Mesenchymal stem cell (in vitro differentiated cells and primary cell): Measurements from ENCODE around the gene CELF2.

Experiments
- DNase-seq: peaks from one replicate; pipeline ENCODE4 v3.0.0-alpha.2; 2013
- H2AFZ ChIP-seq: one replicate; pipeline ENCODE4 v1.6.1; 2013; ENCODE audit warnings: low read depth, mild to moderate bottlenecking, control low read depth, inconsistent platforms, low read length, moderate library complexity
- H2AK5ac ChIP-seq: 2 replicates; pipeline ENCODE4 v1.6.1; 2013; ENCODE audit warnings: low read length, moderate library complexity, mild to moderate bottlenecking, inconsistent platforms; ENCODE audit not compliant: severe bottlenecking
- H2BK120ac ChIP-seq: one replicate; pipeline ENCODE4 v1.6.1; 2013; ENCODE audit warnings: low read depth, mild to moderate bottlenecking, inconsistent platforms, low read length, moderate library complexity
- H2BK12ac ChIP-seq, 2 experiments: one replicate each; pipeline ENCODE4 v1.6.1; 2013; ENCODE audit warnings: inconsistent platforms in 2 of 2, low read length in 2 of 2, mild to moderate bottlenecking in 2 of 2, moderate library complexity in 2 of 2, control low read depth in 1 of 2
- H2BK15ac ChIP-seq: one replicate; pipeline ENCODE4 v1.6.1; 2013; ENCODE audit warnings: mild to moderate bottlenecking, low read depth, inconsistent platforms; ENCODE audit not compliant: poor library complexity, severe bottlenecking
- H2BK5ac ChIP-seq: 2 replicates; pipeline ENCODE4 v1.6.1; 2013; ENCODE audit warnings: low read depth, mild to moderate bottlenecking, low read length, control low read depth, inconsistent platforms; ENCODE audit not compliant: poor library complexity, severe bottlenecking
- H3K14ac ChIP-seq, 2 experiments: one replicate each; pipeline ENCODE4 v1.6.1; 2013; ENCODE audit warnings: inconsistent platforms in 2 of 2, low read length in 2 of 2, control low read depth in 1 of 2, mild to moderate bottlenecking in 1 of 2, moderate library complexity in 1 of 2
- H3K18ac ChIP-seq, 2 experiments: one replicate each; pipeline ENCODE4 v1.6.1; 2013; ENCODE audit warnings: inconsistent platforms in 2 of 2, low read length in 2 of 2, control low read depth in 1 of 2, low read depth in 1 of 2, mild to moderate bottlenecking in 1 of 2
- H3K23ac ChIP-seq, 2 experiments: one replicate each; pipeline ENCODE4 v1.6.1; 2013; ENCODE audit warnings: inconsistent platforms in 2 of 2, low read length in 2 of 2, mild to moderate bottlenecking in 2 of 2, moderate library complexity in 2 of 2, control low read depth in 1 of 2
- H3K27ac ChIP-seq: 2 replicates; pipeline ENCODE4 v1.5.1; 2013; ENCODE audit warnings: mild to moderate bottlenecking, moderate library complexity, low read length, control low read depth, inconsistent platforms; ENCODE audit not compliant: poor library complexity, severe bottlenecking
- H3K27me3 ChIP-seq, 2 experiments: 2 replicates each; pipeline versions ENCODE4 v1.6.1 to v1.7.0; 2013; ENCODE audit warnings: low read length in 2 of 2, mild to moderate bottlenecking in 2 of 2, moderate library complexity in 2 of 2, control low read depth in 1 of 2, inconsistent platforms in 1 of 2; ENCODE audit not compliant: control insufficient read depth in 1 of 2, insufficient read depth in 1 of 2
- H3K36me3 ChIP-seq, 2 experiments: 2 replicates each; pipeline versions ENCODE4 v1.6.1 to v1.7.0; 2013; ENCODE audit warnings: low read length in 2 of 2, control low read depth in 1 of 2, inconsistent platforms in 1 of 2, low read depth in 1 of 2, mild to moderate bottlenecking in 1 of 2; ENCODE audit not compliant: insufficient read depth in 2 of 2, control insufficient read depth in 1 of 2
- H3K4ac ChIP-seq, 2 experiments: one replicate each; pipeline ENCODE4 v1.6.1; 2013; ENCODE audit warnings: inconsistent platforms in 2 of 2, low read length in 2 of 2, mild to moderate bottlenecking in 2 of 2, moderate library complexity in 2 of 2, control low read depth in 1 of 2, low read depth in 1 of 2
- H3K4me1 ChIP-seq: 2 replicates; pipeline ENCODE4 v1.6.1; 2013; ENCODE audit warnings: low read depth, low read length, control low read depth; ENCODE audit not compliant: control insufficient read depth, insufficient read depth
- H3K4me2 ChIP-seq: 2 replicates; pipeline ENCODE4 v1.6.1; 2013; ENCODE audit warnings: low read length, mild to moderate bottlenecking, inconsistent platforms; ENCODE audit not compliant: poor library complexity, severe bottlenecking
- H3K4me3 ChIP-seq, 2 experiments: 2 replicates each; pipeline versions ENCODE4 v1.5.1 to v1.7.0; 2013; ENCODE audit warnings: low read length in 2 of 2, mild to moderate bottlenecking in 2 of 2, control low read depth in 1 of 2, low read depth in 1 of 2; ENCODE audit not compliant: insufficient read depth in 1 of 2
- H3K79me1 ChIP-seq: replicated peaks from 2 replicates; pipeline ENCODE4 v1.6.1; 2013; ENCODE audit warnings: mild to moderate bottlenecking, control low read depth, low read length, inconsistent platforms; ENCODE audit not compliant: poor library complexity, severe bottlenecking
- H3K9ac ChIP-seq: 2 replicates; pipeline ENCODE4 v1.7.0; 2013; ENCODE audit warnings: mild to moderate bottlenecking, low read length, moderate library complexity
- H3K9me3 ChIP-seq: 2 replicates; pipeline ENCODE4 v1.7.0; 2013; ENCODE audit warnings: mild to moderate bottlenecking, low read length; ENCODE audit not compliant: control insufficient read depth
- H4K8ac ChIP-seq: one replicate; pipeline ENCODE4 v1.6.1; 2013; ENCODE audit warnings: inconsistent platforms, mild to moderate bottlenecking, low read length, moderate library complexity
- H4K91ac ChIP-seq: one replicate; pipeline ENCODE4 v1.6.1; 2013; ENCODE audit warnings: mild to moderate bottlenecking, low read length, inconsistent platforms
- WGBS: methylation state at CpG from one replicate; pipeline ENCODE4 v1.1.7; 2013; ENCODE audit warnings: mixed read lengths; 5-methylcytosine and 5-hydroxymethylcytosine counted together

The CELF2 gene

DNA sequence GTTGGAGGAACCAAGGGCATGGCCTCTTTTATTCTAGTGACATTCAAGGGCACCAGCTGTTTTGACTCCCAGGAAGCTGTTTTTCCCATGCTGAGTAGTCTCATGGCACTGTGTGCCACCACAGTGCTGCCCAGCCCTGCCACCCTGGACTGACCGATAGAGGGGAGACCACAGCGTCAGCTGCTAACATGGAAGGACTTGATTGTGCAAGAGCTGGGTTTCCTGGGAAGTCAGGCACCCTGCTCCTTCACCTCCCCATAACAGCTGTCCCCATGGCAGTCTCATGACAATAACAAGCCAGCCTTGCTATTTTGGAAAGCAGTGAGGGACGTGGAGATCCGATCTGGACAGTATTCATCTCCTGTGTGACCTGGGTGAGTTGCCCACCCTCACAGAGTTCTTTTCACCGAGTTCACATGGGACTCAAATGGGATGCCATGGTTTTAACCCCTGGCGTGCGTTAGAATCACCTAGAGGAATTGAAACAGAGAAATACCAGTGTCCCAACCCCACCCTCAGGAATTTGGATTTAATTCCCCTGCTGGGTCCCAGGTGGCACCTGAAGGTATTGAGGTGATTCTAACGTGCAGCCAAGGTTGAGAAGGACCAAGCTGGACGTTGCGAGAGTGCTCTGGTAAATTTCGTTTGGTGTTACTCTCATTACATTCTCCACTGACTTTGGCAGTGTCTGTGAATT, 174.8 kb downstream of the CELF2 start:
- H3K79me1 ChIP-seq: peaks cover 26% of the 10 kb centered on the region
- no peaks in the 10 kb centered on the region for H3K9me3 ChIP-seq
- H3K23ac ChIP-seq: no peak overlapping the region
- no peak overlapping the region for H2AFZ ChIP-seq
- no peak overlapping the region for H3K18ac ChIP-seq
- no peak overlapping the region for H2BK120ac ChIP-seq
- no peaks in the 10 kb centered on the region for H3K4me1 ChIP-seq
- H2BK15ac ChIP-seq: no peak overlapping the region
- no peak overlapping the region for H4K8ac ChIP-seq
- H3K4me3 ChIP-seq: no peak overlapping the region
- H2BK5ac ChIP-seq: no peak overlapping the region
- no peak for DNase-seq
- no peak overlapping the region for H2BK12ac ChIP-seq
- no peak overlapping the region for H3K27ac ChIP-seq
- H3K27me3 ChIP-seq: no peaks in the 10 kb centered on the region
- WGBS: 75% methylated on average over 11 of the region's 11 CpGs
- H3K4me2 ChIP-seq: no peak overlapping the region
- peaks cover 7 to 38% of the 10 kb centered on the region in 2 experiments for H3K36me3 ChIP-seq
- no peak overlapping the region for H2AK5ac ChIP-seq
- H4K91ac ChIP-seq: no peak overlapping the region
- H3K14ac ChIP-seq: no peak overlapping the region
- no peak overlapping the region for H3K4ac ChIP-seq
- no peak overlapping the region for H3K9ac ChIP-seq

- Histone ChIP-seq H3K4me3 (no peak overlapping the region), H3K27me3 (no peaks in the 10 kb centered on the region), H3K23ac (no peak overlapping the region), H2BK120ac (no peak overlapping the region), H4K8ac (no peak overlapping the region), H3K9me3 (no peaks in the 10 kb centered on the region), H3K4ac (no peak overlapping the region), H3K79me1 (peaks cover 26% of the 10 kb centered on the region), H3K4me2 (no peak overlapping the region), H3K14ac (no peak overlapping the region), H3K27ac (no peak overlapping the region), H2BK5ac (no peak overlapping the region), H4K91ac (no peak overlapping the region), H2AK5ac (no peak overlapping the region), H2AFZ (no peak overlapping the region), H3K36me3 (peaks cover 7 to 35% of the 10 kb centered on the region in 2 experiments), H3K18ac (no peak overlapping the region), H2BK12ac (no peak overlapping the region), H2BK15ac (no peak overlapping the region), H3K9ac (no peak overlapping the region), H3K4me1 (no peaks in the 10 kb centered on the region)
- peak; percentile 8 for DNase-seq
- WGBS: 86% methylated on average over 7 of the region's 7 CpGs
Observed at GRCh38 chr10:11193001-11193551, 175.4 kb downstream of the CELF2 start.

DNA sequence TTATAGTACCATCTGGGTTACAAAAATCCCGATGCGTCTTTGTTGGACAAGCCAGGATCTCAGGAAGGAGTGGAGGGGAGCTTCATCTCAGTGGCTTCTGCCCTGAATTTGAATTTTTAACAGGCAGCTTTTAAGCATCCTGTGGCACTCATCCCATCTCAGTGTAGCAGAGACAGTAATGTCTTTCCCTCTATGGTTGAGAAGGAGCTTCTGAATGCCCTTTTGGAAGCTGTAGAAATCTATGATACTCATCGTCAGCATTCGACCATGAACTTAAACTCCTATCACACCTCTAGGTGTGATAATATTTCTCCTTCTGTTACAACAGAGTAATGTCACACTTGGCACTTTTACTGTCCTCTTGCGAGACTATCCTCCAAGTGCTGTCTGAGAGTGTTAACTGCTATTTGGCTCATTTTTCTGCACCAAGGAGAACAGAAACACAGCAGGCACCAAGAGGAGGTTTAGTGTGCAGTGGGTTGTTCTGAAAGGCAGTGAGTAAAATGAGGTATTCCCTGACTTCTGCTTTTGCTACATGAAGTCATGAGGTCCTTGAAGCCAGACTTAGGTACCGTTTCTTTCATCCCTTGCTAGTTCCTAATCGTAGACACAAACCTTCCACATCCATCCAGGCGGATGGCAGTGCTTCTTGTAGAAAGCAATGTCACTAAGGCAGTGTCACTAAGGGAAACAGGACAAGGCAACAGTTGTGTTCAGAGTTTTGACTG, 177.4 kb downstream of the CELF2 start:
- Histone ChIP-seq H2BK12ac (no peak overlapping the region), H4K91ac (no peak overlapping the region), H3K4me1 (no peaks in the 10 kb centered on the region), H3K9me3 (no peaks in the 10 kb centered on the region), H3K4me2 (no peak overlapping the region), H3K4ac (no peak overlapping the region), H2AK5ac (no peak overlapping the region), H3K4me3 (no peak overlapping the region), H3K14ac (no peak overlapping the region), H4K8ac (no peak overlapping the region), H2BK15ac (no peak overlapping the region), H3K18ac (no peak overlapping the region), H2BK5ac (no peak overlapping the region), H2AFZ (no peak overlapping the region), H3K27ac (no peak overlapping the region), H3K27me3 (no peaks in the 10 kb centered on the region), H3K36me3 (peaks cover 7 to 30% of the 10 kb centered on the region in 2 experiments), H3K79me1 (peaks cover 30% of the 10 kb centered on the region), H3K23ac (no peak overlapping the region), H3K9ac (no peak overlapping the region), H2BK120ac (no peak overlapping the region)
- WGBS: 94% methylated on average over 8 of the region's 8 CpGs
- no peak for DNase-seq

DNA sequence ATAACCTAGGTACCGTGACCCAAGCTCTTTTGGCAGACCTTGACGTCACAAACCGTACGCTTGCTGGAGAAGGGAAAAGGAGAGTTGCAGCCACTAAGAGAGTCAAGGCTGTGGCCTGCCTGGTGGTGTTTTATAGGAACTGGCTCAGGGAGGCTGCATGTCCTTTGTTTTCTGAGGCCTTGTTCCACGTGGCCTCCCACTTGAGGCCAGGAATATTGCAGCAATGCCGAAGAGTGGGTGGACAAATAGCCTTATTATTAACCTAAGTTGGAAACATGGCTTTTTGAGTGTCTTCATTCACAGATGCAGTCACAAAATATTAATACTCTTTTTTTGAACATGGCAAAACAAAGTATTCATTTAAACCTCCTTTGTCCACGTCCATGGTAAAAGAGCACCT, 178.0 kb downstream of the CELF2 start:
- no peak overlapping the region for H3K4me2 ChIP-seq
- H3K36me3 ChIP-seq: peaks cover 7 to 32% of the 10 kb centered on the region in 2 experiments
- H3K9ac ChIP-seq: no peak overlapping the region
- H2AFZ ChIP-seq: no peak overlapping the region
- H3K79me1 ChIP-seq: peaks cover 33% of the 10 kb centered on the region
- no peak overlapping the region for H3K18ac ChIP-seq
- H2BK120ac ChIP-seq: no peak overlapping the region
- no peak overlapping the region for H3K27ac ChIP-seq
- H3K4me3 ChIP-seq: no peak overlapping the region
- no peak overlapping the region for H2BK12ac ChIP-seq
- no peak overlapping the region for H2BK15ac ChIP-seq
- H3K4ac ChIP-seq: no peak overlapping the region
- H2AK5ac ChIP-seq: no peak overlapping the region
- H3K9me3 ChIP-seq: no peaks in the 10 kb centered on the region
- H3K14ac ChIP-seq: no peak overlapping the region
- no peak overlapping the region for H2BK5ac ChIP-seq
- H4K91ac ChIP-seq: no peak overlapping the region
- WGBS: 95% methylated on average over 6 of the region's 7 CpGs
- H4K8ac ChIP-seq: no peak overlapping the region
- no peaks in the 10 kb centered on the region for H3K4me1 ChIP-seq
- H3K23ac ChIP-seq: no peak overlapping the region
- DNase-seq: no peak
- H3K27me3 ChIP-seq: no peaks in the 10 kb centered on the region
